Ishikawa (cell line): Measurements from ENCODE around the gene KRT83.

ENCODE experiments used
- FOXM1 ChIP-seq: IDR thresholded peaks from 2 replicates; pipeline ENCODE4 v1.6.1; 2012; ENCODE audit warnings: low read depth, borderline replicate concordance
- MAX ChIP-seq: IDR thresholded peaks from 2 replicates; pipeline ENCODE4 v1.6.1; 2012
- RAD21 ChIP-seq: IDR thresholded peaks from 2 replicates; pipeline ENCODE4 v1.6.1; 2012; ENCODE audit warnings: low read depth
- TCF12 ChIP-seq: IDR thresholded peaks from 2 replicates; pipeline ENCODE4 v1.6.1; 2012; ENCODE audit warnings: low read depth
- YY1 ChIP-seq: IDR thresholded peaks from 2 replicates; pipeline ENCODE4 v1.6.1; 2012; ENCODE audit warnings: low read depth

DNA sequence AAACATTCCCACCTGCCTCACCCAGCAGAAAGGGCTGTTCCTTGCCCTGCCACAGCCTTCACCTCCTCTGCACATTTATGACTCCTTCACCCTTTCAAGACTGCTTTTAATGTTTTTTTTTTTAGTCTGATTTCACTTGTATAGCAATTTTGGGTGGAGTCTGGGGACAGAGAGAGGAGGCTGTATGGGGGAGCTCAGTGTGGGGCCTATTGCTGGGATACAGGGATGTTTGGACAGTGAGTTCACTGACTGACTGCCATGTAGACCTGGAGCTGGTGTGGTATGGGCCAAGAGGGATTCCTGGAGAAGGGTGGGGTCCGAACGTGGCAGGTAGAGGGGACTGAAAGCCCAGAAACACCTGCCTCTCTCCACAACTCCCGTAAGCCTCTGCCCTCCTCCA lies 48.0 kb upstream of the KRT83 start:
- TF ChIP-seq RAD21: no peak
- TF ChIP-seq FOXM1: no peak
- no peak for TF ChIP-seq MAX
- no peak for TF ChIP-seq YY1
- no peak for TF ChIP-seq TCF12
